Adrenal gland (tissue), 5 donors: ENCODE measurements around the gene ELAC1.

Experiments
- CTCF ChIP-seq, 6 experiments: fragments of 450-650 bp in 4 of 6; fragments of 200-600 bp in 2 of 6; sonication (generic) in 1 of 6; IDR thresholded peaks; 1 replicate in 5 of 6; 2 replicates in 1 of 6; pipeline versions ENCODE4 v1.5.1 to v1.8.0; 2016 to 2021; ENCODE audit warnings: antibody characterized with exemption in 6 of 6, mild to moderate bottlenecking in 2 of 6, moderate library complexity in 1 of 6
- POLR2A ChIP-seq, 2 donors: fragments of 450-650 bp; IDR thresholded peaks; one replicate each; pipeline ENCODE4 v1.6.1; 2017; ENCODE audit warnings: antibody characterized with exemption in 2 of 2, mild to moderate bottlenecking in 2 of 2, moderate library complexity in 1 of 2
- donor health status: DM: no; HTN: no; CAD: no.

GRCh38 chr18:51029694-51030536 is 62.1 kb downstream of the ELAC1 start, which contains the start of gene SMAD4:
- peak in 1 of 6 experiments; percentile 32 for TF ChIP-seq CTCF (IDR thresholded peaks at IDR 0.05)
- TF ChIP-seq POLR2A (IDR thresholded peaks at IDR 0.05) = peak; percentile 76 to 97
